Inflammatory macrophage treated with lipopolysaccharide for 4 hours (primary cell): Measurements from ENCODE around the gene NT5C3A.
"Not testable (repeated sequence)": the region's sequence is repeated elsewhere in the genome, so short reads cannot be mapped to it uniquely, and the experiment has no call there.

ENCODE experiments used
- DNase-seq: peaks from one replicate; pipeline ENCODE4 v3.0.0-alpha.2; 2020

The NT5C3A gene

GRCh38 chr7:33040803-33041516 is 21.6 kb downstream of the NT5C3A start:
- DNase-seq: peak; percentile 92

GRCh38 chr7:33039903-33040292 is 22.7 kb downstream of the NT5C3A start:
- DNase-seq: no peak

GRCh38 chr7:33039257-33039902 is 23.2 kb downstream of the NT5C3A start:
- DNase-seq: peak; percentile 87

- no peak for DNase-seq
Measured at GRCh38 chr7:33038639-33039038, 23.9 kb downstream of the NT5C3A start.

GRCh38 chr7:33035776-33036175 is 26.8 kb downstream of the NT5C3A start:
- peak; percentile 75 for DNase-seq

- DNase-seq: no peak
Measured at GRCh38 chr7:33024189-33024757, 38.3 kb downstream of the NT5C3A start.

GRCh38 chr7:33012364-33012763 is 50.2 kb downstream of the NT5C3A start:
- DNase-seq: no peak

GRCh38 chr7:33009734-33010133 is 52.8 kb downstream of the NT5C3A start:
- no peak for DNase-seq

- DNase-seq: not testable (repeated sequence)
Measured at GRCh38 chr7:33005690-33006089, 56.9 kb downstream of the NT5C3A start.

- DNase-seq: not testable (repeated sequence)
Measured at GRCh38 chr7:33005193-33005592, 57.4 kb downstream of the NT5C3A start.

- DNase-seq: not testable (repeated sequence)
Measured at GRCh38 chr7:33004104-33004616, 58.4 kb downstream of the NT5C3A start.

- not testable (repeated sequence) for DNase-seq
Measured at GRCh38 chr7:33003111-33003510, 59.5 kb downstream of the NT5C3A start.

GRCh38 chr7:32999380-32999779 is 63.2 kb downstream of the NT5C3A start:
- not testable (repeated sequence) for DNase-seq

GRCh38 chr7:32998361-32999171 is 64.0 kb downstream of the NT5C3A start:
- not testable (repeated sequence) for DNase-seq

GRCh38 chr7:32997956-32998355 is 64.6 kb downstream of the NT5C3A start:
- DNase-seq: not testable (repeated sequence)

- DNase-seq: not testable (repeated sequence)
Measured at GRCh38 chr7:32992750-32993149, 69.8 kb downstream of the NT5C3A start.

GRCh38 chr7:32991975-32992700 is 70.4 kb downstream of the NT5C3A start:
- not testable (repeated sequence) for DNase-seq

- DNase-seq: not testable (repeated sequence)
Measured at GRCh38 chr7:32991068-32991585, 71.4 kb downstream of the NT5C3A start.

GRCh38 chr7:32988148-32988547 is 74.4 kb downstream of the NT5C3A start:
- DNase-seq: not testable (repeated sequence)

GRCh38 chr7:32979902-32980301 is 82.7 kb downstream of the NT5C3A start:
- not testable (repeated sequence) for DNase-seq

GRCh38 chr7:32979246-32979645 is 83.3 kb downstream of the NT5C3A start:
- DNase-seq: not testable (repeated sequence)

GRCh38 chr7:32977159-32977558 is 85.4 kb downstream of the NT5C3A start:
- not testable (repeated sequence) for DNase-seq
